Pancreas (tissue), 10 donors: ENCODE data around the gene VAV1. TPM values are rescaled to one million over a fixed set of nuclear protein-coding genes. Genes with fewer than 3 reads are reported as not detected.
A peak's percentile ranks its signal among the peaks of the same experiment; 100 is the strongest.
"Not testable (repeated sequence)": the region's sequence is repeated elsewhere in the genome, so short reads cannot be mapped to it uniquely, and the experiment has no call there.

Experiments
- ATAC-seq, 4 donors: fragments of 200-7000 bp; cut with Tn5 transposase; one replicate each; pipeline versions ENCODE4 v1.8.0 to v1.9.1; 2020; ENCODE audit warnings: mild to moderate bottlenecking in 4 of 4, moderate library complexity in 4 of 4
- DNase-seq, 6 donors: peaks; one replicate each; pipeline ENCODE4 v3.0.0-alpha.2; 2020
- FAIRE-seq: peaks from 2 replicates; lab custom pipeline; 2012; peaks lifted over from hg19 to GRCh38; lab: Jason Lieb, UNC
- H3K27ac ChIP-seq, 4 donors: fragments of 200-600 bp; sonication (generic); 1 replicate in 3 of 4; 2 replicates in 1 of 4; pipeline versions ENCODE4 v1.5.0 to v1.8.0; 2020
- H3K27me3 ChIP-seq, 4 donors: fragments of 200-600 bp; one replicate each; pipeline ENCODE4 v1.8.0; 2021
- H3K36me3 ChIP-seq, 3 donors: fragments of 200-600 bp; sonication (generic) in 1 of 3; one replicate each; pipeline versions ENCODE4 v1.5.0 to v1.8.0; 2020 to 2021
- H3K4me1 ChIP-seq, 3 donors: fragments of 200-600 bp; one replicate each; pipeline ENCODE4 v1.8.0; 2021
- H3K4me3 ChIP-seq, 4 donors: fragments of 200-600 bp; sonication (generic) in 2 of 4; one replicate each; pipeline versions ENCODE4 v1.5.0 to v1.8.0; 2020 to 2021
- H3K9me3 ChIP-seq, 4 donors: fragments of 200-600 bp; one replicate each; pipeline ENCODE4 v1.8.0; 2021
- WGBS, 2 donors: extraction: QIAGEN DNeasy Blood & Tissue Kit; methylation state at CpG; one replicate each; pipeline ENCODE4 v1.1.7; 2013; 5-methylcytosine and 5-hydroxymethylcytosine counted together
- intact Hi-C, 3 donors: fragments of 100-400 bp; cut with DNase I; formaldehyde crosslinking; loops; one replicate each; pipeline versions ENCODE4 v1.11.1 to v1.14.2; 2022
- polyA plus RNA-seq, 2 donors: library from polyadenylated mRNA; stranded (reverse); fragments of 200-250 nt; gene quantifications; one replicate each; pipeline ENCODE4 v1.2.3, GENCODE V29; 2013
- total RNA-seq, 6 donors: library from RNA; stranded (reverse); fragmentation: NEBNext Ultra II Directional in 4 of 6; extraction: Animal tissue kit (Norgen Biotek cat#: 25700) in 4 of 6; gene quantifications; one replicate each; pipeline versions ENCODE4 v1.2.1 to v1.2.4, GENCODE V29; 2021 to 2023
- TF ChIP-seq, protein P1 (sequence below), 4 donors: fragments of 200-600 bp; sonication (generic) in 3 of 4; IDR thresholded peaks; one replicate each; pipeline versions ENCODE4 v1.5.0 to v1.8.0; 2021; ENCODE audit warnings: antibody characterized with exemption in 4 of 4
- donor health status: healthy with polysubstance abuse.
- donor health status: DM: no; HTN: no; CAD: no; lungs with moderate emphysema.
- donor health status: DM: no; HTN: no; CAD: no.
- donor health status: control.
- donor health status: control.
- donor health status: Bipolar disorder and iron deficiency.
- donor health status: DM: yes; HTN: yes; CAD: no.
- donor health status: DM: no; HTN: no; CAD: no.
- donor health status: DM: no; HTN: no; CAD: no.
- donor health status: DM: yes; HTN: yes; CAD: no.

The VAV1 gene
- total and polyA plus RNA-seq, 8 donors: 0.23 to 7.3 (median 1.2) TPM

DNA sequence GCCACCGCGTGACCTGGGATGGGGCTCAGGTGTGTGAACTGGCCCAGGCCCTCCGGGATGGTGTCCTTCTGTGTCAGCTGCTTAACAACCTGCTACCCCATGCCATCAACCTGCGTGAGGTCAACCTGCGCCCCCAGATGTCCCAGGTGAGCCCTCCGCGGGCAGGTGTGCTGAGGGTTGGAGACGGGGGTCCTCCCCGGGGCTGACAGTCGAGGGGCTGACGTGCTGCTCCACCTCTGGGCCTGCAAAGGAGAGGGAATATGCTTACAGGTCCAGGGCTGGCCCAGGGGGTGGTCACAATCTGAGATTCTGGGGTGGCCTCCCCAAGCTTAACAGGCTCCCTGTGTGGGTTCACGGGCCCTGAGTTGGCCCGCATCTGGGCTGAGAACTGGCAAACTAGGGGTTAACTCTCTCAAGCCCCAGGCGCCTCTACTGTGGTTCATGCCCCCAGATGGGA lies 386 bp downstream of the VAV1 start:
- FAIRE-seq: no peak
- Histone ChIP-seq H3K4me3 (peak overlapping the region in 2 of 4 donors; percentile 10 to 39), H3K36me3 (no peaks in the 10 kb centered on the region), H3K27me3 (no peaks in the 10 kb centered on the region), H3K27ac (no peak overlapping the region), H3K4me1 (no peaks in the 10 kb centered on the region), H3K9me3 (no peaks in the 10 kb centered on the region)
- DNase-seq: no peak
- intact Hi-C loops: no loop called here
- TF ChIP-seq, protein P1, sequence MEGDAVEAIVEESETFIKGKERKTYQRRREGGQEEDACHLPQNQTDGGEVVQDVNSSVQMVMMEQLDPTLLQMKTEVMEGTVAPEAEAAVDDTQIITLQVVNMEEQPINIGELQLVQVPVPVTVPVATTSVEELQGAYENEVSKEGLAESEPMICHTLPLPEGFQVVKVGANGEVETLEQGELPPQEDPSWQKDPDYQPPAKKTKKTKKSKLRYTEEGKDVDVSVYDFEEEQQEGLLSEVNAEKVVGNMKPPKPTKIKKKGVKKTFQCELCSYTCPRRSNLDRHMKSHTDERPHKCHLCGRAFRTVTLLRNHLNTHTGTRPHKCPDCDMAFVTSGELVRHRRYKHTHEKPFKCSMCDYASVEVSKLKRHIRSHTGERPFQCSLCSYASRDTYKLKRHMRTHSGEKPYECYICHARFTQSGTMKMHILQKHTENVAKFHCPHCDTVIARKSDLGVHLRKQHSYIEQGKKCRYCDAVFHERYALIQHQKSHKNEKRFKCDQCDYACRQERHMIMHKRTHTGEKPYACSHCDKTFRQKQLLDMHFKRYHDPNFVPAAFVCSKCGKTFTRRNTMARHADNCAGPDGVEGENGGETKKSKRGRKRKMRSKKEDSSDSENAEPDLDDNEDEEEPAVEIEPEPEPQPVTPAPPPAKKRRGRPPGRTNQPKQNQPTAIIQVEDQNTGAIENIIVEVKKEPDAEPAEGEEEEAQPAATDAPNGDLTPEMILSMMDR (IDR thresholded peaks at IDR 0.05): no peak
- no peak for ATAC-seq
- 61 to 67% methylated on average over 14 of the region's 14 CpGs for WGBS, 2 donors

- WGBS, 2 donors: 51 to 64% methylated on average over 8 of the region's 8 CpGs
- DNase-seq (no peak), ATAC-seq (peak in 3 of 4 donors; percentile 20 to 64 (median 40)), FAIRE-seq (no peak)
- Histone ChIP-seq H3K36me3 (no peaks in the 10 kb centered on the region), H3K27me3 (no peaks in the 10 kb centered on the region), H3K4me3 (peak overlapping the region in 1 of 4 donors; percentile 39), H3K27ac (no peak overlapping the region), H3K9me3 (no peaks in the 10 kb centered on the region), H3K4me1 (no peaks in the 10 kb centered on the region)
- TF ChIP-seq, protein P1 (IDR thresholded peaks at IDR 0.05): no peak
- intact Hi-C loops: no loop called here
Measured at GRCh38 chr19:6773323-6773931, 919 bp downstream of the VAV1 start.

DNA sequence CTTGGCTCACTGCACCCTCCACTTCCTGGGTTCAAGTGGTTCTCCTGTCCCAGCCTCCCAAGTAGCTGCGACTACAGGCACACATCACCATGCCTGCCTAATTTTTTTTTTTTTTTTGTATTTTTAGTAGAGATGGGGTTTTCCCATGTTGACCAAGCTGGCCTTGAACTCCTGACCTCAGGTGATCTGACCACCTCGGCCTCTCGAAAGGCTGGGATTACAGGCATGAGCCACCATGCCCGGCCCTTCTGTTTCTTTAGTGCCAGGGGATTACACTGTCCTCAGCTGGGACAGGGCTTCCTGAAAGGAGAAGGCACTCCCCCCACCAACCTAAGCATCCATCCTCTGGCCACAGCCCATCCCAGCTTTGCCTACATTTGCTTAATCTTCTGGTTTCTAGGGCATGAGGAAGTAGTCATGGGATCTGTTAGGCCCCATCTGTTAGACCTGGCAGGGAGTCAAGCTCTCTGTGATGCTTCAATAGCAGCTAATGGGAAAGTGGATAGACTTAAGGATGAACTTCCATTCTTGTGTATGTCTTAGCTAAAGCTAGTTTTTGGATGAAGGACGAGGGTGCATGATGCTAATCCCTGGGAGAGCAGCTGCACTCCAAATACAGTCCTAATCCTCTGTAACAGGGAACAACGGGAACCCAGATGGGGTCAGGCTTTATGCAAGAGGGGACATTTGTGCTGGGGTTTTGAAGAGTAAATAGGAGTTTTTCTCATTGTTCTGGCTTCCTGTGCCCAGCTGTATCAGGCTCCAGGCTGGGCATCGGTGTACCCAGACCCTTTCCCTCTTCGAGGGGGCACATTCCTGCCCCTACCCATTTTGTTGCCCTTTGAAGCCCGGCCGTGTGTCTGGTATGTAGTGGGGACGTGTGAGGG lies 2.6 kb downstream of the VAV1 start:
- DNase-seq (no peak), FAIRE-seq (no peak), ATAC-seq (peak in 1 of 4 donors; percentile 49)
- no peaks in the 10 kb centered on the region for H3K9me3 ChIP-seq
- no peak overlapping the region for H3K4me3 ChIP-seq
- H3K27ac ChIP-seq: no peak overlapping the region
- intact Hi-C loops: no loop called here
- WGBS, 2 donors: 62 to 78% methylated on average over 11 of the region's 11 CpGs
- H3K27me3 ChIP-seq: no peaks in the 10 kb centered on the region
- H3K4me1 ChIP-seq: no peaks in the 10 kb centered on the region
- TF ChIP-seq, protein P1 (IDR thresholded peaks at IDR 0.05): no peak
- H3K36me3 ChIP-seq: no peaks in the 10 kb centered on the region

DNA sequence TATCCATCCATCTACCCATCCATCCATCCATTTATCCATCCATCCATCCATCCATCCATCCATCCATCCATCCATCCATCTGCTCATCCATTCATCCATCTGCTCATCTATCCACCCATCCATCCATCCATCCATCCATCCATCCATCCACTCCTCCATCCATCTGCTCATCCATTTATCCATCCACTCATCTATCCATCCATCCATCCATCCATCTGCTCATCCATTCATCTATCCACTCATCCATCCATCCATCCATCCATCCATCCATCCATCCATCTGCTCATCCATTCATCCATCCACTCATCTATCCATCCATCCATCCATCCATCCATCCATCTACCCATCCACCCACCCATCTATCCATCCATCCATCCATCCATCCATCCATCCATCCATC lies 3.5 kb downstream of the VAV1 start:
- intact Hi-C loops, H3K4me1 ChIP-seq, FAIRE-seq, DNase-seq, H3K4me3 ChIP-seq, H3K36me3 ChIP-seq, ATAC-seq, H3K27me3 ChIP-seq, H3K27ac ChIP-seq, H3K9me3 ChIP-seq: not testable (repeated sequence)

GRCh38 chr19:6776999-6777398 lies 4.5 kb downstream of the VAV1 start:
- TF ChIP-seq, protein P1 (IDR thresholded peaks at IDR 0.05): no peak
- Histone ChIP-seq H3K4me1 (no peaks in the 10 kb centered on the region), H3K27me3 (no peaks in the 10 kb centered on the region), H3K27ac (no peak overlapping the region), H3K4me3 (no peak overlapping the region), H3K9me3 (no peaks in the 10 kb centered on the region), H3K36me3 (no peaks in the 10 kb centered on the region)
- WGBS, 2 donors: 70 to 85% methylated on average over 4 of the region's 4 CpGs
- DNase-seq (no peak), FAIRE-seq (no peak), ATAC-seq (no peak)
- intact Hi-C loops: no loop called here
